GM06990 (cell line): ENCODE results near the gene LITAFD.
"Not testable (repeated sequence)": the region's sequence is repeated elsewhere in the genome, so short reads cannot be mapped to it uniquely, and the experiment has no call there.

Experiments used
- DNase-seq: peaks from one replicate; pipeline ENCODE4 v3.0.0-alpha.2; 2011; ENCODE audit not compliant: insufficient read length; ENCODE audit errors: extremely low read depth
- H3K27me3 ChIP-seq: replicated peaks from 2 replicates; pipeline ENCODE4 v1.6.0; 2011; ENCODE audit warnings: low read length; ENCODE audit not compliant: control insufficient read depth, insufficient read depth
- H3K36me3 ChIP-seq: 2 replicates; pipeline ENCODE4 v1.5.1; 2011; ENCODE audit warnings: low read length; ENCODE audit not compliant: control insufficient read depth, insufficient read depth
- H3K4me3 ChIP-seq: replicated peaks from 2 replicates; pipeline ENCODE4 v1.5.1; 2011; ENCODE audit warnings: low read depth, mild to moderate bottlenecking, control low read depth, low read length
- TF ChIP-seq, protein P1 (sequence below): IDR thresholded peaks from 2 replicates; pipeline ENCODE4 v1.5.1; 2011; ENCODE audit warnings: low read length, control low read depth, mild to moderate bottlenecking, inconsistent platforms; ENCODE audit not compliant: insufficient read depth, poor library complexity, severe bottlenecking

Gene LITAFD

DNA sequence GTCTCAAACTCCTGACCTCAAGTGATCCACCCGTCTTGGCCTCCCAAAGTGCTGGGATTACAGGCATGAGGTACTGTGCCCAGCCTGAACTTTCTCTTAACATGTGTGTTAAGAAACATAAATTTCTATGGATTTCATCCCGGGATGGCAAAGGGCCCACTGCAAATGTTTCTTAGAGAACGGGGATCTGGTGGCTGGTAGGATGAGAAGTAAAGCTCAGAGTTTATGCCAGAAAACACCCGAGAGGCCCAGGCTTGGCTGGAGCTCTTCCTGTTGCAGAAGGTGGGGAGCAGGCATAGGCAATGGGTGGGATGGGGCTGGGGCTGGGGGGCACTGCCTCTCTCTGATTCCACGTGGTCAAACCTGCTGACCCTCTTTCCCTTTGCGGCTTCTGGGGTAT, 7.8 kb upstream of the LITAFD start:
- no peak for DNase-seq
- H3K4me3 ChIP-seq, result no peak overlapping the region
- no peaks in the 10 kb centered on the region for H3K36me3 ChIP-seq
- H3K27me3 ChIP-seq, result no peaks in the 10 kb centered on the region
- TF ChIP-seq, protein P1, sequence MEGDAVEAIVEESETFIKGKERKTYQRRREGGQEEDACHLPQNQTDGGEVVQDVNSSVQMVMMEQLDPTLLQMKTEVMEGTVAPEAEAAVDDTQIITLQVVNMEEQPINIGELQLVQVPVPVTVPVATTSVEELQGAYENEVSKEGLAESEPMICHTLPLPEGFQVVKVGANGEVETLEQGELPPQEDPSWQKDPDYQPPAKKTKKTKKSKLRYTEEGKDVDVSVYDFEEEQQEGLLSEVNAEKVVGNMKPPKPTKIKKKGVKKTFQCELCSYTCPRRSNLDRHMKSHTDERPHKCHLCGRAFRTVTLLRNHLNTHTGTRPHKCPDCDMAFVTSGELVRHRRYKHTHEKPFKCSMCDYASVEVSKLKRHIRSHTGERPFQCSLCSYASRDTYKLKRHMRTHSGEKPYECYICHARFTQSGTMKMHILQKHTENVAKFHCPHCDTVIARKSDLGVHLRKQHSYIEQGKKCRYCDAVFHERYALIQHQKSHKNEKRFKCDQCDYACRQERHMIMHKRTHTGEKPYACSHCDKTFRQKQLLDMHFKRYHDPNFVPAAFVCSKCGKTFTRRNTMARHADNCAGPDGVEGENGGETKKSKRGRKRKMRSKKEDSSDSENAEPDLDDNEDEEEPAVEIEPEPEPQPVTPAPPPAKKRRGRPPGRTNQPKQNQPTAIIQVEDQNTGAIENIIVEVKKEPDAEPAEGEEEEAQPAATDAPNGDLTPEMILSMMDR, result no peak

GRCh38 chr16:8875317-8875716, 6.8 kb upstream of the LITAFD start:
- not testable (repeated sequence) for H3K4me3 ChIP-seq, DNase-seq, H3K36me3 ChIP-seq, H3K27me3 ChIP-seq

DNA sequence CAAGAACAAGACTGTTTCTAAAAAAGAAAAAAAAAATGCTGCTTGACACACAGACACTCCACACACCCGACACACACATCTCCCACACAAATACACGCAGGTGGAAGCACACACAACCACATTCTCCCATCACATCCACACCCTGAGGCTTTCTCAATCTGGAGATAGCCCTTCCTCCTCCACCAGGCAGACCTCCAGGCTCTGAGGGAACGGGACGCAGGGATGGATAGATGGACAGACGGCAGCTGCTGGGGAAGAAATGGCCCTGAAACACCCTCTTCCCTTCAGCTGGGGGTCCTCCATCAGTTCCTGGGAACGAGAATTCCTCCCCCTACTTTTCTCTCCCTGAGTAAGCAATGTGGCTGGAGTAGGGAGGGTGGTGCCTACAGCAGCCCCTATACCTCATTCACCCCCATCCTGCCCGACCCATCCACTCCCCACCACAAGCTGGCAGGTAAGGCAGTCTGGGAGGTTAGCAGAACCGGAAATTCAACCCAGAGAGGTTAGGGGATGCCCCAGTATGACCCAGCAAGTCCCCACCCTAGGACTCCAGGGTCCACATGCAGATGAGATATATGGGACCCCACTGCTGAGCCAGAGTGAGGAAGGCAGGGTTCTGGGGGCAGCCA, 4.1 kb upstream of the LITAFD start:
- Histone ChIP-seq H3K4me3 (no peak overlapping the region), H3K27me3 (no peaks in the 10 kb centered on the region), H3K36me3 (no peaks in the 10 kb centered on the region)
- no peak for DNase-seq
- TF ChIP-seq, protein P1, result no peak

- TF ChIP-seq, protein P1, result no peak
- Histone ChIP-seq H3K27me3 (no peaks in the 10 kb centered on the region), H3K4me3 (no peak overlapping the region), H3K36me3 (no peaks in the 10 kb centered on the region)
- DNase-seq, result no peak
Observed at GRCh38 chr16:8878523-8878911, 3.6 kb upstream of the LITAFD start.

DNA sequence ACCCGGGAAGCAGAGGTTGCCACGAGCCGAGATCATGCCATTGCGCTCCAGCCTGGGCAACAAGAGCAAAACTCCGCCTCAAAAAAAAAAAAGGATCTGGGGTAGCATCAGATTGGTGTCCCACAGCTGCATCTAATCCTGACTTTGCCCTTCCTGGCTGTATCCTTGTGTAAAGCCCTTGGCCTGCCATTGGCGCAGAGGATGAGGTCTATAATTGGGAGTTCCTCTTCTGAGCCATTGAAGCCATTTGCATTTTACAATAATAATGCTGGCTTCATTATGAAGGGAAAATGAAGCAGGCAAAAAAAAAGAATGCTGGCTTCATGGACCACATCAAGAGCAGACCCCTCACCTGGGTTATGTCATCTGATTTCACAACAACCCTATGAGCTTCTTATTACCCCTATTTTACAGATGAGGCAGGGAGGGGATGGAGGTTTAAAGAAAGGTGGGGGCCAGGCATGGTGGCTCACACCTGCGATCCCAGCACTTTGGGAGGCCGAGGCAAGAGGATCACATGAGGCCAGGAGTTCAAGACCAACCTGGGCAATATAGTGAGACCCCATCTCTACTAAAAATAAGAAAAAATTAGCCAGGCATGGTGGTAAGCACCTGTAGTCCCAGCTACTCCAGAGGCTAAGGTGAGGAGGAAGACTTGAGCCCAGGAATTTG, 1.2 kb upstream of the LITAFD start:
- no peaks in the 10 kb centered on the region for H3K27me3 ChIP-seq
- H3K4me3 ChIP-seq, result no peak overlapping the region
- H3K36me3 ChIP-seq, result no peaks in the 10 kb centered on the region
- DNase-seq, result no peak
- TF ChIP-seq, protein P1, result no peak

DNA sequence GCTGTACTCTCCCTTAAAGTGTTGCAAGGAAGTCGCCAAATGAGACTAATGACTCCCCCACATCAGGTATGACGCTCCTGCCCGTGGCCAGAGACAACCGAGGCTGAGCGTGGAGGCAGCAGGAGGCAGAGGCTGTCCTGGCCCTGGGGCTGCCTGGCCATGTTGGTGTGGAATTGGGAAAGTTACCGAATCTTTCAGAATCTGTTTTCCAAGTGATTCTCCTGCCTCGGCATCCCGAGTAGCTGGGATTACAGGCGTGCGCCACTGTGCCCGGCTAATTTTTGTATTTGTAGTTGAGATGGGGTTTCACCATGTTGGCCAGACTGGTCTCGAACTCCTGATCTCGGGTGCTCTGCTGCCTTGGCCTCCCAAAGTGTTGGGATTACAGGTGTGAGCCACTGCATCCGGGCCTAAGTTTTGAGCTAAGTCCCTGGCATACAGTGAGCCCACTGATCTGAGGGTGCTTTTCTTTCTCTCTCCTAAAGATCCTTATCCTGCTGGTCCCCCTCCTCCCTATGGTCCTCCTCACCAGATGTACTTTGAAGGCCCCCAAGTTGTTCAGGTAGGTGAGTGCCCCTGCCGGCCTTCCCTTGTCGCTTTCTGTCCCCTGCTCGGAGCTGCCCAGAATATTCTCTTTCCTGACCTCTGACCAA, 700 bp downstream of the LITAFD start:
- DNase-seq, result no peak
- no peaks in the 10 kb centered on the region for H3K27me3 ChIP-seq
- no peak overlapping the region for H3K4me3 ChIP-seq
- H3K36me3 ChIP-seq, result peaks cover 4% of the 10 kb centered on the region
- TF ChIP-seq, protein P1, result no peak
